Neural cell (in vitro differentiated cells): ENCODE data around the gene GDE1. TPM values are rescaled to one million over a fixed set of nuclear protein-coding genes. Genes with fewer than 3 reads are reported as not detected.

Experiments used
- H2AFZ ChIP-seq: fragments of 200-600, 300-800 bp; sonication (generic), shearing (Covaris generic); 2 replicates; pipeline ENCODE4 v1.6.0; 2014; ENCODE audit warnings: low read depth, mild to moderate bottlenecking, antibody characterized with exemption, low read length, moderate library complexity
- H3F3A ChIP-seq: fragments of 200-600 bp; shearing (Covaris generic); 2 replicates; pipeline ENCODE4 v1.6.1; 2016; ENCODE audit warnings: mild to moderate bottlenecking, moderate library complexity, mixed read lengths, antibody characterized with exemption, low read length; ENCODE audit not compliant: insufficient read depth, poor library complexity, severe bottlenecking
- H3K27ac ChIP-seq: fragments of 200-600, 300-800 bp; sonication (generic), shearing (Covaris generic); 2 replicates; pipeline ENCODE4 v1.5.1; 2014; ENCODE audit warnings: mild to moderate bottlenecking, low read length, moderate library complexity
- H3K27me3 ChIP-seq: fragments of 300-800, 200-600 bp; sonication (generic), shearing (Covaris generic); 2 replicates; pipeline ENCODE4 v1.6.0; 2014; ENCODE audit warnings: mild to moderate bottlenecking, low read depth, low read length, moderate library complexity; ENCODE audit not compliant: insufficient read depth
- H3K36me3 ChIP-seq: fragments of 300-800, 200-600 bp; sonication (generic), shearing (Covaris generic); 2 replicates; pipeline ENCODE4 v1.5.1; 2014; ENCODE audit warnings: mild to moderate bottlenecking, antibody characterized with exemption, low read length, moderate library complexity; ENCODE audit not compliant: insufficient read depth
- H3K4me2 ChIP-seq: fragments of 300-800, 200-600 bp; sonication (generic), shearing (Covaris generic); 2 replicates; pipeline ENCODE4 v1.6.0; 2014; ENCODE audit warnings: mild to moderate bottlenecking, low read length
- H3K4me3 ChIP-seq: fragments of 300-800, 200-600 bp; sonication (generic), shearing (Covaris generic); 2 replicates; pipeline ENCODE4 v1.5.1; 2014; ENCODE audit warnings: mild to moderate bottlenecking, low read length, moderate library complexity
- H3K79me2 ChIP-seq: fragments of 200-600 bp; shearing (Covaris generic); replicated peaks from 2 replicates; pipeline ENCODE4 v1.6.0; 2014; ENCODE audit warnings: mild to moderate bottlenecking, low read length, moderate library complexity; ENCODE audit not compliant: insufficient read depth
- H3K9ac ChIP-seq: fragments of 300-800, 200-600 bp; sonication (generic), shearing (Covaris generic); 2 replicates; pipeline ENCODE4 v1.6.1; 2016; ENCODE audit warnings: mild to moderate bottlenecking, low read length, mixed read lengths
- H3K9me2 ChIP-seq: fragments of 200-600 bp; shearing (Covaris generic); 2 replicates; pipeline ENCODE4 v1.6.1; 2016; ENCODE audit warnings: mild to moderate bottlenecking, low read length, mixed read lengths; ENCODE audit not compliant: insufficient read depth
- H3K9me3 ChIP-seq: fragments of 200-600, 300-800 bp; sonication (generic), shearing (Covaris generic); 2 replicates; pipeline ENCODE4 v1.6.1; 2016; ENCODE audit warnings: mild to moderate bottlenecking, mixed run types, low read length, moderate library complexity, mixed read lengths
- H4K20me1 ChIP-seq: fragments of 200-600 bp; shearing (Covaris generic); 2 replicates; pipeline ENCODE4 v1.6.1; 2016; ENCODE audit warnings: mild to moderate bottlenecking, mixed run types; ENCODE audit not compliant: insufficient read depth
- EP300 ChIP-seq: fragments of 450-650 bp; conservative IDR thresholded peaks from 2 replicates; pipeline ENCODE4 v1.6.1; 2014; ENCODE audit warnings: antibody characterized with exemption, mild to moderate bottlenecking, moderate library complexity; ENCODE audit not compliant: poor library complexity, severe bottlenecking
- EZH2 ChIP-seq: fragments of 200-600, 300-800 bp; shearing (Covaris generic), sonication (generic); IDR thresholded peaks from 2 replicates; pipeline ENCODE4 v1.6.1; 2014; ENCODE audit warnings: antibody characterized with exemption, low read length, borderline replicate concordance, mild to moderate bottlenecking; ENCODE audit not compliant: insufficient read depth, poor library complexity, severe bottlenecking
- MXI1 ChIP-seq: fragments of 450-650 bp; conservative IDR thresholded peaks from 2 replicates; pipeline ENCODE4 v1.6.1; 2014; ENCODE audit warnings: antibody characterized with exemption, mild to moderate bottlenecking; ENCODE audit not compliant: poor library complexity, severe bottlenecking
- POLR2AphosphoS5 ChIP-seq: IDR thresholded peaks from 2 replicates; pipeline ENCODE4 v1.6.1; 2012
- RAD21 ChIP-seq: fragments of 450-650 bp; conservative IDR thresholded peaks from 2 replicates; pipeline ENCODE4 v1.6.1; 2014; ENCODE audit warnings: antibody characterized with exemption, mild to moderate bottlenecking, moderate library complexity
- REST ChIP-seq: IDR thresholded peaks from 2 replicates; pipeline ENCODE4 v1.6.1; 2012; ENCODE audit warnings: borderline replicate concordance
- SMC3 ChIP-seq: fragments of 450-650 bp; conservative IDR thresholded peaks from 2 replicates; pipeline ENCODE4 v1.6.1; 2014; ENCODE audit warnings: antibody characterized with exemption, mild to moderate bottlenecking, moderate library complexity; ENCODE audit not compliant: poor library complexity
- TAF1 ChIP-seq: IDR thresholded peaks from 2 replicates; pipeline ENCODE4 v1.6.1; 2012; ENCODE audit warnings: low read depth
- polyA plus RNA-seq: library from polyadenylated mRNA; depleted of rRNA; stranded (reverse); fragments of >200 nt; gene quantifications from 2 replicates; pipeline ENCODE4 v1.2.3, GENCODE V29; 2014
- TF ChIP-seq, protein P1 (sequence below): fragments of 450-650 bp; IDR thresholded peaks from 2 replicates; pipeline ENCODE4 v1.5.1; 2014; ENCODE audit warnings: antibody characterized with exemption, mild to moderate bottlenecking, moderate library complexity; ENCODE audit not compliant: poor library complexity, severe bottlenecking

Gene GDE1
- polyA plus RNA-seq, 1 donor from 2014 or later = 74.7 TPM

GRCh38 chr16:19463468-19464315 is 58.2 kb downstream of the GDE1 start:
- Histone ChIP-seq H3K79me2 (no peaks in the 10 kb centered on the region), H3K4me2 (no peak overlapping the region), H3K27me3 (no peaks in the 10 kb centered on the region), H3F3A (no peaks in the 10 kb centered on the region), H3K9me2 (no peaks in the 10 kb centered on the region), H3K27ac (no peak overlapping the region), H3K9me3 (no peaks in the 10 kb centered on the region), H3K4me3 (no peak overlapping the region), H3K9ac (no peak overlapping the region), H4K20me1 (no peaks in the 10 kb centered on the region), H2AFZ (no peak overlapping the region), H3K36me3 (no peaks in the 10 kb centered on the region)
- TF ChIP-seq POLR2AphosphoS5 (no peak), EP300 (no peak)
- TF ChIP-seq, protein P1, sequence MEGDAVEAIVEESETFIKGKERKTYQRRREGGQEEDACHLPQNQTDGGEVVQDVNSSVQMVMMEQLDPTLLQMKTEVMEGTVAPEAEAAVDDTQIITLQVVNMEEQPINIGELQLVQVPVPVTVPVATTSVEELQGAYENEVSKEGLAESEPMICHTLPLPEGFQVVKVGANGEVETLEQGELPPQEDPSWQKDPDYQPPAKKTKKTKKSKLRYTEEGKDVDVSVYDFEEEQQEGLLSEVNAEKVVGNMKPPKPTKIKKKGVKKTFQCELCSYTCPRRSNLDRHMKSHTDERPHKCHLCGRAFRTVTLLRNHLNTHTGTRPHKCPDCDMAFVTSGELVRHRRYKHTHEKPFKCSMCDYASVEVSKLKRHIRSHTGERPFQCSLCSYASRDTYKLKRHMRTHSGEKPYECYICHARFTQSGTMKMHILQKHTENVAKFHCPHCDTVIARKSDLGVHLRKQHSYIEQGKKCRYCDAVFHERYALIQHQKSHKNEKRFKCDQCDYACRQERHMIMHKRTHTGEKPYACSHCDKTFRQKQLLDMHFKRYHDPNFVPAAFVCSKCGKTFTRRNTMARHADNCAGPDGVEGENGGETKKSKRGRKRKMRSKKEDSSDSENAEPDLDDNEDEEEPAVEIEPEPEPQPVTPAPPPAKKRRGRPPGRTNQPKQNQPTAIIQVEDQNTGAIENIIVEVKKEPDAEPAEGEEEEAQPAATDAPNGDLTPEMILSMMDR = no peak

GRCh38 chr16:19460397-19460796 is 61.5 kb downstream of the GDE1 start:
- TF ChIP-seq REST = no peak
- no peak for TF ChIP-seq EZH2
- no peak for TF ChIP-seq SMC3
- TF ChIP-seq MXI1 = no peak
- TF ChIP-seq EP300 = no peak
- TF ChIP-seq, protein P1 = no peak
- no peak for TF ChIP-seq POLR2AphosphoS5
- no peak for TF ChIP-seq RAD21
- TF ChIP-seq TAF1 = no peak
- Histone ChIP-seq H2AFZ (no peak overlapping the region), H3K27ac (no peak overlapping the region), H3K9me2 (no peaks in the 10 kb centered on the region), H3K27me3 (no peaks in the 10 kb centered on the region), H3K4me3 (no peak overlapping the region), H3F3A (no peaks in the 10 kb centered on the region), H3K9me3 (no peaks in the 10 kb centered on the region), H4K20me1 (no peaks in the 10 kb centered on the region), H3K36me3 (no peaks in the 10 kb centered on the region), H3K9ac (no peak overlapping the region), H3K79me2 (no peaks in the 10 kb centered on the region), H3K4me2 (no peak overlapping the region)
